ENCODE results near the gene GABRG1. TPM values are rescaled to one million over a fixed set of nuclear protein-coding genes. Genes with fewer than 3 reads are reported as not detected.
A peak's percentile ranks its signal among the peaks of the same experiment; 100 is the strongest.

GABRG1 gene
- total RNA-seq = 0.04 TPM
- polyA plus RNA-seq (ENCODE audit: insufficient read depth in 1 of 8, insufficient read length in 8 of 8, low replicate concordance in 1 of 8) = under 1 TPM in 1 of 8 donors, not detected in 7; 0.04 TPM
- long read RNA-seq, donor 1 = 0 reads
- long read RNA-seq, donor 2 = 0 reads
- long read RNA-seq, donor 3 = 0 reads
- long read RNA-seq, donor 4 = 0 reads
- long read RNA-seq, donor 5 = 0 reads
- long read RNA-seq, donor 6 = 0 reads
- long read RNA-seq, donor 7 = 0 reads
- long read RNA-seq, donor 8 = 0 reads
- long read RNA-seq, donor 9 = 0 reads
- long read RNA-seq, donor 10 = 0 reads
- long read RNA-seq, donor 11 = 0 reads

DNA sequence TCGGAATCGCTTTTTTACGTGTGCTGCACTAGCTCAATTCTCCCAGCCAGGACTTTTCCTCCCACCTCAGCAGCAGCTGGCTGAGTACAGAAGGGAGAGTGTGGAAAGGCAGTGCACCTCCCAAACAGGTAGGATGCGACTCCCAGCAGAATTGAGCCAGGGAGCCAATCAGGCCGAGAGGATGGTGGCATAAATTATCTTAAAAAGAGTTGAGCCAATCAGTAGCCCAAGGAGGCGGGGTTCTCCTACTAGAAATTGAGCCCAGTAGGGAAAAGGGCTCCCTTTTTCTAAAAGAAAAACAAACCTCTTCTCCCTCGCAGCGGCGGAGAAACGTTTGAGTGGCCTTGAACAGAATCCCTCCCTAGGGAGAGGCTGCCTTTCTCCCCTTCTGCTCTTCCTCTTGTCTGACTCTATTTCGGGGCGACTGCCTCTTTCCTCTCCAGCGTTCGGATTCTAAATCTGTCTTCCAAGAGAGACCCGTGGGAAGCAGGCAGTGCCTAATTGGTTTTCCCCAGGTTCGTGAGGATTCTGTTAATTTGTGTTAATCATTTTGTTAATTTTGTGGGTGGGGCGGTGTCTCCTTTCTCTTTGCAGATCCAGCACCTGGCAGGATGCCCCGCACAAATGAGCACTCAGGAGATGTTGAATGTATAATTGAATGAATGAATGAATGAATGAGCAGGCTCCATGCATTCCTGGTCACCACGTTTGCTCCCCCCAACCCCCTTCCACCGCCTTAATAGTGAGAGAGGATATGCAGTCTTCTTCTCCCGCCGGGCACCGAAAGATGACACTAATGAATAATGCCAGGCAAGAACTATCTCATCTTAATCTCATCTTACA, at the start of gene GABRG1:
Gene GABRG1, minus strand, starts transcription at position 142 of the 843 bp plus-strand sequence. Its CDS starts 141 bp downstream, at position 1.
- Histone ChIP-seq H3K4me3 (ENCODE audit: low read length) (no peak within 1 kb of the TSS), H3K27me3 (ENCODE audit: control insufficient read depth, insufficient read depth, low read length) (peaks cover 12% of the 10 kb centered on the region), H3K36me3 (ENCODE audit: control insufficient read depth, insufficient read depth, low read length) (no peaks in the 10 kb centered on the region), H3K9me3 (replicated peaks; ENCODE audit: control insufficient read depth, low read depth, low read length) (no peaks in the 10 kb centered on the region), H3K4me1 (ENCODE audit: control insufficient read depth, insufficient read depth, low read length) (peaks cover 2% of the 10 kb centered on the region), H3K27ac (ENCODE audit: low read length) (no peak within 1 kb of the TSS)
- DNase-seq = peak; percentile 15
- WGBS (ENCODE audit: insufficient coverage) = 0% methylated on average over 4 of the region's 23 CpGs

DNA sequence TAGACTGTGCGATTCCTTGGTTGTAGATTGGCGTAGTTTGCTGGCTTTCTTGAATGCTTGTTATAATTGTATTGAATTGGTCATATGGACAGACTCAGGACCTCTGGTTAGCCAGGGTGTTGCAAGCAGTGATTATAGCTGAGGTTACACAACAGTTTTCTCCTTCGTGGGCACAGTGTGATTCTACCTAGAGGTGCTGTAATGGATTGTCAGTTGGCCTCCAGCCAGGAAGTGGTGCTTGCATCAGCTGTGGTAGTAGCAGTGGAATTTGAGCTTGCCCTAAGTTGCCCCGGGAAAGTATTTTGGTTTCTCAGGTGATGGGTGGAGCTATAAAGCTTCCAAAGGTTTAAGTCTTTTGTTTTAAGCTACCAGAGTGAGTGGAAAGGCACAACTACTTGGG, 23.1 kb upstream of the GABRG1 start:
- 72% methylated on average over 3 of the region's 4 CpGs for WGBS (ENCODE audit: insufficient coverage)
- H3K9me3 ChIP-seq (replicated peaks; ENCODE audit: control insufficient read depth, low read depth, low read length) = peaks cover 8% of the 10 kb centered on the region
- DNase-seq = no peak
- H3K4me3 ChIP-seq (ENCODE audit: low read length) = no peak overlapping the region
- no peaks in the 10 kb centered on the region for H3K36me3 ChIP-seq (ENCODE audit: control insufficient read depth, insufficient read depth, low read length)
- H3K27ac ChIP-seq (ENCODE audit: low read length) = no peak overlapping the region
- no peaks in the 10 kb centered on the region for H3K27me3 ChIP-seq (ENCODE audit: control insufficient read depth, insufficient read depth, low read length)
- no peaks in the 10 kb centered on the region for H3K4me1 ChIP-seq (ENCODE audit: control insufficient read depth, insufficient read depth, low read length)

DNA sequence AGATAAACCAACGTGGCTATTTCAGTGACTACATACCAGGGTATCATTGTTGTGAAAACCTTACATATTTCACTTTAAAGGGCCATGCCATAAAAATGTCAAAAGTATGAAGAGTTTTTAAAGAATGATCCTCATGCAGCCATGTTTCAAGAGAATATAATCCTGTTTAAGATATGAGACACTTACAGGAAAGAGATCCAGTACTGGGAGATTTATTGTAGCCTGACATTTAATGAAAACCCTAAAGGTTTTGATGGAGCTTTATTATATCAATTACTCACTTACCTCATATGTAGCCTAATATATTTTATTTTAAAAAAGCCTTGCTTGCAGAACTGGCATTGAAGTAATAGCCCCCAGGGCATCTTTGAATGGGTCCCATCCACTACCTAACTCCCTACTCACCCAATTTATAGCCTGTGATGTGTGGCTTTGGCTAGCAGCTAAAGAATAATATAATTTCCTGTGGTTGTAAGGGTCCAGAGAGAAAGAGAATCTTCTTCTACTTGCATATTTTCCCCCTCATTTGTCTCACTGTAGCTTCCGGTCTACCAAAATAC, 7.7 kb upstream of the GABRG1 start:
- WGBS (ENCODE audit: insufficient coverage) = no CpG with 5 or more reads among the region's 2 CpGs
- no peak for DNase-seq
- Histone ChIP-seq H3K4me3 (ENCODE audit: low read length) (no peak overlapping the region), H3K4me1 (ENCODE audit: control insufficient read depth, insufficient read depth, low read length) (no peaks in the 10 kb centered on the region), H3K27me3 (ENCODE audit: control insufficient read depth, insufficient read depth, low read length) (no peaks in the 10 kb centered on the region), H3K27ac (ENCODE audit: low read length) (no peak overlapping the region), H3K36me3 (ENCODE audit: control insufficient read depth, insufficient read depth, low read length) (no peaks in the 10 kb centered on the region), H3K9me3 (replicated peaks; ENCODE audit: control insufficient read depth, low read depth, low read length) (no peaks in the 10 kb centered on the region)

DNA sequence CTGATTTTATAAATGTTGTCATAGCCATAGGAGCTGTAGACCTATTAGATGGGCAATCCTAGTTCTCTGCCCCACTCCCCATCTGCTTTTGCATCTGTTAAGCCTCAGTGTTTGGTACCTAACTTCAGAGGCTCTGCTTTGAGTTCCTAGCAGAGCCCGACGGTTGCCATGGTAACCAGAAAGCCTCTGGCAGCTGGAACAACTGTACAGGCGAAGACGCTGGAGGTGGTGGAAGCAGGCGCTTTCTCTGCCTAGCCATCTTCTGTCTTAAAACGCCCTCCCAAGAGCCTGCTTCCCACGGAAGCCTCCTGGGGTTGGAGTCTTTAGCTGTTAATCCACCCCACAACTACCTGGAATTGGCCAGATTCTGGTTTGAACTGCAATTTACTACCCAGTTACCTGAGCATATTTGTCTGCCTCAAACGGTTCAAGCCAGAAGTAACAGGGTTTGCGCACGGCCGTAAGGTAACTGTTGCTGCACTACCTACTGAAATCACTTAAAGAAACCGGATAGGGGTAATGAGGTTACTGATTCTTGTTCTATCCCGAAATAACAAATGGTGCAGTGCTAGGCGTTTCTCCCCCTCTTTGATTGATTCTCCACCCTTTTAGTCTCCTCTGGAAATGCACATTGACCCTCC, 1.0 kb upstream of the GABRG1 start:
- H3K9me3 ChIP-seq (replicated peaks; ENCODE audit: control insufficient read depth, low read depth, low read length) = no peaks in the 10 kb centered on the region
- WGBS (ENCODE audit: insufficient coverage) = 5% methylated on average over 4 of the region's 14 CpGs
- H3K27me3 ChIP-seq (ENCODE audit: control insufficient read depth, insufficient read depth, low read length) = peaks cover 12% of the 10 kb centered on the region
- H3K36me3 ChIP-seq (ENCODE audit: control insufficient read depth, insufficient read depth, low read length) = no peaks in the 10 kb centered on the region
- no peak overlapping the region for H3K4me3 ChIP-seq (ENCODE audit: low read length)
- H3K4me1 ChIP-seq (ENCODE audit: control insufficient read depth, insufficient read depth, low read length) = peaks cover 2% of the 10 kb centered on the region
- DNase-seq = peak; percentile 53
- H3K27ac ChIP-seq (ENCODE audit: low read length) = no peak overlapping the region

DNA sequence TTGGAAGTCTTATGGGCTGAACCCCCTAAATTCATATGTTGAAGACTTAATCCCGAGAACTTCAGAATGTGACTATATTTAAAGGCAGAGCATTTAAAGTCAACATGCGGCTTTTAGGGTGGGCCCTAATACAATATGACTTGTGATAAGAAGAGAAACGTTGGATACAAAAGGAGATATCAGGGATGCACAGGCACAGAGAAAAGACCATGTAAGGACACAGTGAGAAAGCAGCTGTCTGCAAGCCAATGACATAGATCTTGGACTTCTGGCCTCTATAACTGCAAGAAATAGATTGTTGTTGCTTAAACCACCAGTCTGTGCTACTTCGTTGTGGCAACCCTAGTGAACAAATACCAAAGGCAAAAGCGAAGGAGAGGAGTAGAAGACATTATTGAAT, 42.2 kb downstream of the GABRG1 start:
- no peak overlapping the region for H3K4me3 ChIP-seq (ENCODE audit: low read length)
- 65% methylated on average over 4 of the region's 5 CpGs for WGBS (ENCODE audit: insufficient coverage)
- no peak for DNase-seq
- H3K4me1 ChIP-seq (ENCODE audit: control insufficient read depth, insufficient read depth, low read length) = no peaks in the 10 kb centered on the region
- no peak overlapping the region for H3K27ac ChIP-seq (ENCODE audit: low read length)
- no peaks in the 10 kb centered on the region for H3K9me3 ChIP-seq (replicated peaks; ENCODE audit: control insufficient read depth, low read depth, low read length)
- no peaks in the 10 kb centered on the region for H3K36me3 ChIP-seq (ENCODE audit: control insufficient read depth, insufficient read depth, low read length)
- no peaks in the 10 kb centered on the region for H3K27me3 ChIP-seq (ENCODE audit: control insufficient read depth, insufficient read depth, low read length)

DNA sequence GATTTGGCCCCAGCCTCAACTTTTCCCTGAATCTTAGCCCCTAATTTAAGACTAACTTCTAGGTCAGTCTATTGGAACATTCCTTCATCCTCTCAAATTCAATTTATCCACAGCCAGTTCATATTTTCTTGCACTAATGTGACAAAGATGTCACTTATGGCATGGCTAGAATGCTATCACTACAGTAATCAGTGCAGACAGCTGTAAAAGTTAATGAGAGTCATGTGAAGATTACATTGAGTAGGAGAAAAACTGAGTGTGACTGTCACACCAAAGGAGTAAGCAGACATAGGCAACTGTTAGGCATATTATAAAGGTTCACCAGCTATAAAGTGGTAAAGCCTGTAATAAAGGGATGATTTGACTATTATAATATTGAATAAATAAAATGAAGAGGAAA, 42.6 kb downstream of the GABRG1 start:
- no peak for DNase-seq
- Histone ChIP-seq H3K27me3 (ENCODE audit: control insufficient read depth, insufficient read depth, low read length) (no peaks in the 10 kb centered on the region), H3K4me3 (ENCODE audit: low read length) (no peak overlapping the region), H3K9me3 (replicated peaks; ENCODE audit: control insufficient read depth, low read depth, low read length) (no peaks in the 10 kb centered on the region), H3K4me1 (ENCODE audit: control insufficient read depth, insufficient read depth, low read length) (no peaks in the 10 kb centered on the region), H3K36me3 (ENCODE audit: control insufficient read depth, insufficient read depth, low read length) (no peaks in the 10 kb centered on the region), H3K27ac (ENCODE audit: low read length) (no peak overlapping the region)

DNA sequence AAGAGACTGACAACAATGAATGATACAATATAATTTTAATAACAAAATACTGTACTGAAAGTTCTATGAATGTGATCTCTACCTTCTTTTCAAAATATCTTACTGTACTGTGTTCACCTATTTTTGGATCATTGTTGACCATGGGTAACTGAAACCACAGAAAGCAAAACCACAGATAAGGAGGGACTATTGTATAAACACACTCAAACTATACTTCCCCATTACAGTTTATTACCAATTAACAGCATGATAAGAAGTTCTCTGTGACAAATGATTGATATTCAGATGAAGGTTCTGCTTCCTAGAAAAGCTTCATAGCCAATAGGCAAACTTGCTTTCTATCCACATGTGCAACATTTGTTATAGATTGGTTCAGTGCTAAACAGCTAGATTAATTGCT, 50.1 kb downstream of the GABRG1 start:
- Histone ChIP-seq H3K27ac (ENCODE audit: low read length) (no peak overlapping the region), H3K27me3 (ENCODE audit: control insufficient read depth, insufficient read depth, low read length) (no peaks in the 10 kb centered on the region), H3K4me1 (ENCODE audit: control insufficient read depth, insufficient read depth, low read length) (no peaks in the 10 kb centered on the region), H3K4me3 (ENCODE audit: low read length) (no peak overlapping the region), H3K9me3 (replicated peaks; ENCODE audit: control insufficient read depth, low read depth, low read length) (no peaks in the 10 kb centered on the region), H3K36me3 (ENCODE audit: control insufficient read depth, insufficient read depth, low read length) (no peaks in the 10 kb centered on the region)
- no peak for DNase-seq

DNA sequence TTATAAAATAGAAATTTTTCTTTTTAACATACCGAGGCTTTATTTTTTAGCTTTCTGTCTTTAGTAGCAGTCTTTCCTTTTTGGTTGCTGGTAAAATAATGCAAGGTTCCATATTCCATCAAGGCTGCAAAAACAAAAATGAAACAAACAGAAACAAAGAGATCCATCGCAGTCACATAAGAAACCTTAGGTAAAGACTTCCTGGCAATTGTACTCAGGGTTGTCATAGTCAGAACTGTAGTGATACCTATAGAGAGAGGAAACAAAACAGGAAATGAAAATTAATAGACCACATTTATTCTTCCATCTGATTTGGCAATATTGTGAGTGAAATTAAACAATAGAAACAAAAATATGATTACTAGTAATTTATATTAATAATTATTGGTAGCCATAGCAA, 72.5 kb downstream of the GABRG1 start:
- no peaks in the 10 kb centered on the region for H3K9me3 ChIP-seq (replicated peaks; ENCODE audit: control insufficient read depth, low read depth, low read length)
- no peak overlapping the region for H3K4me3 ChIP-seq (ENCODE audit: low read length)
- no peaks in the 10 kb centered on the region for H3K27me3 ChIP-seq (ENCODE audit: control insufficient read depth, insufficient read depth, low read length)
- H3K36me3 ChIP-seq (ENCODE audit: control insufficient read depth, insufficient read depth, low read length) = no peaks in the 10 kb centered on the region
- H3K27ac ChIP-seq (ENCODE audit: low read length) = no peak overlapping the region
- no CpG with 5 or more reads among the region's 2 CpGs for WGBS (ENCODE audit: insufficient coverage)
- no peak for DNase-seq
- H3K4me1 ChIP-seq (ENCODE audit: control insufficient read depth, insufficient read depth, low read length) = no peaks in the 10 kb centered on the region

DNA sequence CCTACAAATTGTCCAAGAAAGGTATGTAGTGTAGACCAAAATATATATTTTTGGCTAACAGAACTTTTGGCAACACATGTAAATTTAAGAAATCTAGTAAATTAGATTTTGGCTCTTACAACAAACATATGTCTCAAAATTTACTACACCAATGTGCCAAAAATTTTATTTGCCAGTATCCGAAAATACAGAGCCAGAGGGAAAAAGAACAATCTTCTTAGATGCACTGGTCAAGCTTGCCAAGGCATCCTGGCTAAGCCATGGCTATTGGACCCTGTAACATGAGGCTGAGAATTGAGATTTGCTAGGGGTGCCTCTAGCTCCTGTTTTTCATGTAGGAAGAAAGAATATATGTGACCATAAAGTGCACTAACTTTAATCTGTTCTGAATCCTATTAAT, 91.8 kb downstream of the GABRG1 start:
- Histone ChIP-seq H3K27me3 (ENCODE audit: control insufficient read depth, insufficient read depth, low read length) (no peaks in the 10 kb centered on the region), H3K4me3 (ENCODE audit: low read length) (no peak overlapping the region), H3K4me1 (ENCODE audit: control insufficient read depth, insufficient read depth, low read length) (no peaks in the 10 kb centered on the region), H3K36me3 (ENCODE audit: control insufficient read depth, insufficient read depth, low read length) (no peaks in the 10 kb centered on the region), H3K9me3 (replicated peaks; ENCODE audit: control insufficient read depth, low read depth, low read length) (peaks cover 2% of the 10 kb centered on the region), H3K27ac (ENCODE audit: low read length) (no peak overlapping the region)
- peak; percentile 11 for DNase-seq
- WGBS (ENCODE audit: insufficient coverage) = no CpG with 5 or more reads among the region's 1 CpG

DNA sequence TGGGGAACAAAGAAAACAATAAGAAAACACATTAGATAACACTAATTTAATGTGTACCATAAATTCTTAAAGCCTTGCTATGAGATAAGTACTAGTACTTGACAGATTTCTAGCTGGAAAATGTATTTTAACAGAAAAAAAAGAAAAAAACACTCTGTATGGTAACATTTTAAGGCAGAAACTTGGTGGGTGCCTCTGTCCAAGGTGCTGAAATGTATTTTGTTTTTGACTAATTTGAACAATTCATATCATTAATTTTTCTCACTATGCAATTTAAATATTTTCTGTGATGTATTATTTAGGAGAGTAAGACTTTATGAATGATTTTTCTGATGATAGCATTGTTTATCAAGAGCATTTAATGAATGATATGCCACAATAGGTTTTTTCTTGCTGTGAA, 107.5 kb downstream of the GABRG1 start:
- DNase-seq = peak; percentile 17
- Histone ChIP-seq H3K4me1 (ENCODE audit: control insufficient read depth, insufficient read depth, low read length) (no peaks in the 10 kb centered on the region), H3K27me3 (ENCODE audit: control insufficient read depth, insufficient read depth, low read length) (no peaks in the 10 kb centered on the region), H3K9me3 (replicated peaks; ENCODE audit: control insufficient read depth, low read depth, low read length) (no peaks in the 10 kb centered on the region), H3K4me3 (ENCODE audit: low read length) (no peak overlapping the region), H3K36me3 (ENCODE audit: control insufficient read depth, insufficient read depth, low read length) (no peaks in the 10 kb centered on the region), H3K27ac (ENCODE audit: low read length) (no peak overlapping the region)
